ENCODE data around the gene GOLGA8K.
"Not testable (repeated sequence)": the region's sequence is repeated elsewhere in the genome, so short reads cannot be mapped to it uniquely, and the experiment has no call there.

The GOLGA8K gene, protein sequence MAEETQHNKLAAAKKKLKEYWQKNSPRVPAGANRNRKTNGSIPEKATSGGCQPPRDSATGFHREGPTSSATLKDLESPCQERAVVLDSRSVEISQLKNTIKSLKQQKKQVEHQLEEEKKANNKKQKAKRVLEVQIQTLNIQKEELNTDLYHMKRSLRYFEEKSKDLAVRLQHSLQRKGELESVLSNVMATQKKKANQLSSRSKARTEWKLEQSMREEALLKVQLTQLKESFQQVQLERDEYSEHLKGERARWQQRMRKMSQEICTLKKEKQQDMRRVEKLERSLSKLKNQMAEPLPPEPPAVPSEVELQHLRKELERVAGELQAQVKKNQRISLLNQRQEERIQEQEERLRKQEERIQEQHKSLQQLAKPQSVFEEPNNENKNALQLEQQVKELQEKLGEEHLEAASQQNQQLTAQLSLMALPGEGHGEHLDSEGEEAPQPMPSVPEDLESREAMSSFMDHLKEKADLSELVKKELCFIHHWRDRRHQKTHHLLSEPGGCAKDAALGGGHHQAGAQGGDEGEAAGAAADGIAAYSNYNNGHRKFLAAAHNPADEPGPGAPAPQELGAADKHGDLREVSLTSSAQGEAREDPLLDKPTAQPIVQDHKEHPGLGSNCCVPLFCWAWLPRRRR

DNA sequence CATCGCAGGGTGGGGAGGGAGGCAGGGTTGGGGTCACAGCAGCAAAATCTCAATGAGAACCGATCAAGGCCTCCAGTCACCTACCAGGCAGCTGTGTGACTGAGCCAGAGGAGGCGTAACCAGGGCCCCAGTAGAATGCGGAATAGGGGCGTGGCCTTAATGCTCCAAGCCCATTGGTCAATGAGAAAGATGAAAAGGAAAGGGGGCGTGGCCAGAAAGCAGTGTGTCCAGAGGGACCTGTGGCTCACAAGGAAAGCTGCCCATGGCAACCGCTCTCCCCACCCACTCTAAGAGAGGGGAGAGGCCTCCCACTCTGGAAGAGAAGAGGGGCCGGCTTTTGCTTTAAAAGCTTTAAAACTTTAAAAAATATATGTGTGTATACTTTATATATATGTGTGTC is at the start of gene GOLGA8K:
GOLGA8K (minus strand) TSS at position 101 of the 400 bp plus-strand sequence; CDS start at position 3, 98 bp downstream.
- not testable (repeated sequence) for DNase-seq

DNA sequence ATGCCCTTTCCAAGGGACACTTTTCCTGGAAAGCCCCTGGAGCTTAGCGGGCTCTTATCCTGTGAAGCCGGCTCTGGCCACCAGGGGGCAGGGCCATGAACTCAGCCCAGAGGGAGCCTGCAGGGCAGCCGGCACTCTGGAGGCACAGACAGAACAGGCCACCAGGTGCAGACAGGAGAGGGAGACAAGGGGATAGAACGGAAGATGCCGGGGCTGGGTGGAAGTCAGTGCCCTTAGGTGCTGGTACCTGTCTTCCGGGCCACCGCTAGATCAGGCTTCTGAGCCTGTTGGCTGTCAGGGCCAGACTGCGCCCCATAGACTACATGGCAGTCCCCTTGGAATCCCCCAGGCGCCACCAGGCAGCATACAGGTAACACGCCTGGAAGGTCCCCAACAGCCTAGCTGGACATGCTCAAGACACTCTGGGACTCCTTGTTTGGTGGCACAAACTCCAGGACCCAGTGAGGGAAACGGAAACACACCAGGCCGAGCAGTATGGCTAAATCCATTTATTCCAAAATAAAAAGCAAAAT is 37.4 kb upstream of the GOLGA8K start:
- not testable (repeated sequence) for DNase-seq

DNA sequence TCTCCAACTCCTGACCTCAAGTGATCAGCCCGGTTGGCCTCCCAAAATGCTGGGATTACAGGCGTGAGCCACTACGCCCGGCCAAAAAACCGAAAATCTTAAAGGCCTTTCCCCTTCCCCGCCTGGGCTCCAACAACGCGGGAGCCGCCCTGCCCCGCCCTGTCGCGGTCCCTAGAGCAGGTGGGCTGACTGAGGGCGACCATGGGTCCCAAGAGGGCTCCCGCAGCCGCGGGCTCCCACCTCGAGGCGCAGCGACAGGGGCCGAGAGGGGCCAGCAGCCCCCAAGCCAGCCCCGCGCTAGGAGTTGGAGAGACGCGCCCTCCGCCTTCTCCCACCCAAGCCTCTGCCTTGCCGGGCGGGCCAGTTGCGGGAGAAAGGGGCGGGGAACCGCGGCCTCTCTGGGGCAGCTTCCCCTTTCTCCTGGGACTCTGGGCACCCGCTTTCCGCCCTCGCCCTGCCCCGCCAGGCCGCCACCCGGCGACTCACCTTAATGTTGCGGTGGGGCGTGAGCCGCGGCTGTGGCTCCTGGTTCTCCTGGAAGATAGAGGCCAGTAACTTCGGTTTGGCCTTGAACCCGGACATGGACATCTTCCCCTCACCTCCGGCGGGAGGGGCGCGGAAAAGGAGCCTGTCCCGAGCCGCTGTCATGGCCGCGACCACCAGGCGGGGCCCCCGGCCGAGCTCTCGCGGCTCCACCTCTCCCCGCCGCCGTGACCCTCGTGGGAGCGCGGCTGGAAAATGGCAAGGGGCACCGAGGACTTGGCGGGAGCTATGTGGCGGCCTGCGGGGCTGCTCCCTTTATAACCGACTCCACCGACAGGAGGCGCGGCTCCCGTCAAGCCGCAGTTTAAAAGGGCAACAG is 31.2 kb upstream of the GOLGA8K start:
- not testable (repeated sequence) for DNase-seq

DNA sequence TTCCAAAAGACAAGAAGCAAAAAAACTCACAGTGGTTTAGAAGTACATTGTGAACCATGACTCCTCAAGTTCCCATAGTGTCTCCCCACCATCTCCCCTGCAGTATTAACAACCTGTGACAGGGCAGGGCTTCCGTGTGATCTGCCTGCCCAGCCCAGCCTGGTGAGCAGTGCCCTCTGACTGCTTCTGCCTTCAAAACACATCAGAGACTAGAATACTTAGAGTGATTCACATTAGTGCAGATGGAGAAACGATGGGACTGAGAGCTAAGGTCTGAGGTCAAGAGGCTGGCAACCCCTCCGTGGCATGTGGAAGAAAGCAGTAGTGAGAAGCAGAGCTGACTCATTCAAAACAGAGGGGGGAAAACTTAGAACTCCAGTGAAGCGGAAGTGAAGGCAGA is 24.5 kb upstream of the GOLGA8K start:
- not testable (repeated sequence) for DNase-seq

DNA sequence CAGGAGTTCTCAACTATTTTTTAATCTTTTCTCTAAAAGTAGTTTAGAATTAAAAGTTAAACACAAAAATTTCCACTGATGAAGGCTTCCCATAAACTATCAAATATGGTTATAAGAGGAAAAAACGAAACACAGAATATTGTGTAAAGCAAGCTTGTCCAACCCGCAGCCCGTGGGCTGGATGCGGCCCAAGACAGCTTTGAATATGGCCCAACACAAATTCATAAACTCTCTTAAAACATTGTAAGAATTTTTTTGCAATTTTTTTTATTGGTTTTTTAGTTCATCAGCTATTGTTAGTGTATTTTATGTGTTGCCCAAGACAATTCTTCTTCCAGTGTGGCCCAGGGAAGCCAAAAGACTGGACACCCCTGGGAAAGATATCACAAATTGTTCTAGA is 23.4 kb upstream of the GOLGA8K start:
- DNase-seq = not testable (repeated sequence)

DNA sequence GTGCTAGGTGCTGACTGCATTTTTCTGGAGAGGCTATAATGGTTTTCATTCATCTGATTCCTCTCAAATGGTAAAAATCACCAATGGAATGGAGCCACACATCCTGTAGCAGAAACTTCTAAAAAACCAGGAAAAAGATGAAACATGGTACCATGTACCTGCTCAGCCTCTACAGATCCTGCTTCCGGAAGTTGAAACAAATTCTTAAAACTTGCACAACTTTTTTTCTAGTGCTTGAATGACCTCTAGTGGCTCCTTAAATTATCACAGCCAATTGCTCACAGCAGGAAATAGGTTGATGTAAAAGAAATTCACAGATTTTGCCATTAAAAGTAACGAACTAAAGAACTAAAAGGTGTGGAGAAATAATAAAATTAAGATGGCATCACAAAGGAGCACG is 4.8 kb upstream of the GOLGA8K start:
- DNase-seq = not testable (repeated sequence)

DNA sequence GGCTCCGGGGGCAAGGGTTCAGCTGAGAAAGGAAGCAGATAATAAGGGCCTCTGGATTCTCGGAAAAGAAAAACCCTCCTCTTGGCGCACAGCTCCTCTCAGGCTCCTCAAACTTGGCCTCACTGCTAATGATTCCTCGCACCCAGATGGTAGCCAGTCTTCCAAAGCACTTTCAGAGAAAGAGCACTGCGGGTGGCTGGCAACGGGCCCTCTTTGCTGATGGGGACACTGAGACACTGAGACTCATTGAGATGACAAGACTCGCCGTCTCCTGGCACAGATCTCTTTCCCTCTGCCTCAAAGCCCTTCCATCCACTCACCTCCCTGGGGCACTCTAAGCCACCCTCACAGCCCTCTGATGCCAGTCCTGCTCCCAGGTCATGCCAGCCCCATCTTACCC is 6.6 kb downstream of the GOLGA8K start:
- DNase-seq = not testable (repeated sequence)

DNA sequence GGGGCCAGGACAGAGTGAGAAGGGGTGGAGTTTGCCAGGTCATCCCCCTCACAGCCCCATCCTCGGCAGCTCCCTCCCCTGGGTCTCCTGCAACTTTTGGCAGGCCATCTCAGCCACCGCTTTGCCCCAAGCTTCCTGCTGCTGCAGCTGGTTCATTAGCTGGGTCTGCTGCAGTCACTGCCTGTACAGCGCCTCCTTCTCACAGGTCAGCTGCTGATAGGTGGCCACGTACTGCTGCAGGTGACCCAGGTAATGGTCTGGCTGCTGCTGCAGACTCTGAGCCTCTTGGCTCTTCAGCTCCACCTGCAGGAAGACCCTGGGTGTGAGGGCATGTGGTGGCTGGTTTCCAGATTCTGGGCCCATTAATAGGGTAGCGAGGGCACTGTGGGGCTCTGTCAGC is 8.3 kb downstream of the GOLGA8K start:
- DNase-seq = not testable (repeated sequence)

DNA sequence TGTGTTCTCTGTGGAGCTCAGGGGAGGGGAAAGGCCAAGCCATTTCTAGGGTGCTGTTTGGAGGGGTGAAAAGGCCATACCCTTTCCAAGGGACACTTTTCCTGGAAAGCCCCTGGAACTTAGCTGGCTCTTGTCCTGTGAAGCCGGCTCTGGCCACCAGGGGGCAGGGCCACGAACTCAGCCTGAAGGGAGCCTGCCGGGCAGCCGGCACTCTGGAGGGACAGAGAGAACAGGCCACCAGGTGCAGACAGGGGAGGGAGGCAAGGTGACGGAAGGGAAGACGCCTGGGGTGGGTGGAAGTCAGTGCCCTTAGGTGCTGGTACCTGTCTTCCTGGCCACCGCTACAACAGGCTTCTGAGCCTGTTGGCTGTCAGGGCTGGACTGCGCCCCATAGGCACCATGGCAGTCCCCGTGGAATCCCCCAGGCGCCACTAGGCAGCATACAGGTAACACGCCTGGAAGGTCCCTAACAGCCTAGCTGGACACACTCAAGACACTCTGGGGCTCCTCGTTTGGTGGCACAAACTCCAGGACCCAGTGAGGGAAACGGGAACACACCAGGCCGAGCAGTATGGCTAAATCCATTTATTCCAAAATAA is 14.9 kb downstream of the GOLGA8K start:
- not testable (repeated sequence) for DNase-seq

DNA sequence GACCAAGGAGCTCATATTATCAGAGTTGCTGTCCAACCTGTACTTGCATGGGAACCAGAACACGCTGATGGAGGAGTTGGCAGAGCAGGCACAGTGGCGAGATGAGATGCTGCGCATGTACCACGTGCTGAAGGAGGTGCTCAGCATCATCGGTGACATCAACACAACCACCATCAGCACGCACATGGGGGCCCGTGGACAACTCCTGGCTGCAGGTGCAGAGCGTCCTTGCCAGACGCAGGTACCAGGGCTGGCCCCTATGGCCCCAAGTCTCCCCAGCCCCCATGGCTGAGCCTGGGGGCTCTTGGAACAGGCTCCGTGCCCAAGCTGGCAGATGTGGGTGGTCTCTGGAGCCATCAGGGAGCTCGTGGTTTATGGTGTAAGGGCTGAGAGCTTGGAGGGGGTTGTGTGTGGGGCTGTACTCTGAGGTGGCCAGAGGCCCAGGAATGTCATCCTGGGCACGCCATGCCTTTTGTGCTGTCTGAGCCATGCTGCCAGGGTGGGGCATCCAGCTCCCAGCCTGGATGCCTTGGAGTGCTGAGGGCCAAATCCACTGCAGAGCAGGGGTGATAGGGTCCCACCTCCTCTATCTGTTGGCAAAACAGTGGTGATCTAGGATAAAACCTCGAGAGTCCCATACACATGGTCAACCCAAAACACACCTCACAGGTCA is 17.1 kb downstream of the GOLGA8K start:
- not testable (repeated sequence) for DNase-seq

DNA sequence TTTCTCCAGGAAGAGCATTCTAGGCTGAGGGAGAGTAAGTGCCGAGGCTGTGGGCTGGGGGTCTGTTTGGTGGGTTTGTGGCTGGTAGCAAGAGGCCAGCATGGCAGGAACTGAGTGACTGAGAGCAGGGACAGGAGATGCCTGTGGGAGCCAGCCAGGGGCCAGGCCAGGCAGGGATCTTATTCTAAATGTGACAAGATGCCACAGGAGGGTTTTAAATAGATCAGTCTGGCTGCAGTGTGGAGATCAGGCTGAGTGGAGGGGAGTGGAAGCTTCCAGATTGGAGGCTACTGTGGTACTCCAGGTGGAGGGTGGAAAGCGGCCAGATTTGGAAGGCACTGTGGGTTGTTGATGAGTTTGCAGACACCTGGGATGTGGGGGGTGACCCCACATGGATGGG is 28.9 kb downstream of the GOLGA8K start:
- not testable (repeated sequence) for DNase-seq

DNA sequence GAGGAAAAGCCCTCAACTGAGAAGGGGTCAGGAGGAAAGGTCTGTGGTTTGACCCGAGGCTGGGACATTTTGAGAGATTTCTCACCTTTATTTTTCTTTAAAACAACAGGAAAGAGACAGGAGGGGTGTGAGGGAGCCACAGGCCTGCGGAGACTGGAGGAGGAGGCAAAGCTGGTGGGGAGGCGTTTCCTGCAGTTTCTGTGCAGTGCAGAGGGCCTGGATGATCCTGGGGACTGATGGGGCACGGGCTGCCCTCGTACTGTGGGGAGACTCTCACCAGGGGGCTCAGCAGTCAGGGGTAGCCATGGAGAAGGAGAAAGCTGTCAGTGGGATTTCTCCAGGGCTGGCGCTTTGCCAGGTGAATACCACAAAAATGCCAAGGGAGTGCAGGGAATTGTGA is 29.4 kb downstream of the GOLGA8K start:
- not testable (repeated sequence) for DNase-seq

DNA sequence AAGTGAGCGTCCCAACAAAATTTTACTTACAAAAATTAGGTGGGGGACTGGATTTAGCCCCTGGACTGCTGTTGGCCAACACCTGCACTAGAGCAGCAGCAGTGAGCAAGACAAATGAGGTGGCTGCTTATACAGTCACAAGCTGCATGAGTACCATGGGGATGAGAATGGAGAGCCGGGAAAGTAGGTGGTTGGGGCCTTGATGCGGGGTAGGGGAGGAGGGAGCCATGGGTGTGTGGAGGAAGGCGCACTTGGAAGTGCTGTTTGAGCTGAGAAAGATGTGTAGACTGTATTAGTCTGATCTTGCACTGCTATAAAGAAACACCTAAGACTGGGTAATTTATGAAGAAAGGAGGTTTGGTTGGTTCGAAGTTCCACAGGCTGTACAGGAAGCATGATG is 31.0 kb downstream of the GOLGA8K start:
- not testable (repeated sequence) for DNase-seq

DNA sequence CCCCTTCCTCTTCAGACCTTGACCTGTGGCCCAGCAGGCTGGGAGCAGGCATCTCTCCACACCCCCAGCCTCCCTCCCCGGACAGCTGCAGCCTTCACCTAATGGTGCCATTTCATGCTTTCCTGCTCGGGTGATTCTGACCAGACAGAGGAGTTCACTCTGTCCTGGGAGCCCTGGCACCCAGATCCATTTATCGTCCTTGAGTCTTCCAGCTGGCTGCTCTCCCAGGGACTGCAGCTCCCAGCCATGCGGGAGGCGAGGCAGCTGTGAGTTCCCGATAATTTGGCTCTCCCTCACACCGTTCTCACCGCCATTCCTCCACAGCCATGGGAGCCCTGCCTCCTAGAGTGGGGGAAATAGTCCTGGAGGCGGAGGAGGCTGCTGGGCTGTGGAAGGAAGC is 32.6 kb downstream of the GOLGA8K start:
- DNase-seq = not testable (repeated sequence)

DNA sequence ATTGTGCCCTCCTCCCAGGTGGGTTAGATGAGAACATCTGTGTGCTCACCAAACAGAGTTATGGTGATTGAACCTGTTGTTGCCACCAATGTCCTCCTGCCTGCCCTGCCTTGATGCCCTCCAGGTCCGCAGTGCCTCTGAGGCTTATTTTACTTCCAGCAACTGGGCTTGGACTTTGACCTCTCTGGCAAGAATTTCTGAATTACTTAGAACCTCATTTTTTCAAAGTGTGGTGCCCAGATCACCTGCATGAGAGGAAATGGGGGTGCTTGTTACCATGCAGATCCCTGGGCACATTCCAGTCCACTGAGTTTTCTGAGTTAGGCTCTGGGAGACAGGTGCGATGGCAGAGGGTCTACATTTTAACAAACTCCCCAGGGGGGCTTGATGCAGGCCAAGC is 33.0 kb downstream of the GOLGA8K start:
- DNase-seq = not testable (repeated sequence)

DNA sequence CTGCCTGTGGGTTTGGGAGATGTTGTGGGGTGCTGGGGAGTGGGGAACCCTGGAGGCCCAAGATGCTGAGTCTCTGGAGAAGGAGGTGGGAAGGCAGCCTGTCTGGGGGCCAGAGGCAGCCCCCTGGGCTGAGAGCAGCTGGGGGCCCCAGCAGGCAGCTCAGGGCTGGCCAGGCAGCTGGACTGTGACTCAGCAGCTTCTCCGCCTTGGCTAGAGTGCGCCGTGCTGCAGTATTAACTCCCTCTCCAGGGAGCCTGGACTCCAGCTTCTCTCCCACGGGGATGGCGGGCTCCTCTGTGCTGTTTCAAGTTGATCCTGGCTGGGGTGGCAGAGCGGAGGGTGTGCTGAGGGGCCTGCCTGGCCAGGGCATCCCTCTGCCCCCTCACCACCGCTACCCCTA is 36.6 kb downstream of the GOLGA8K start:
- not testable (repeated sequence) for DNase-seq

DNA sequence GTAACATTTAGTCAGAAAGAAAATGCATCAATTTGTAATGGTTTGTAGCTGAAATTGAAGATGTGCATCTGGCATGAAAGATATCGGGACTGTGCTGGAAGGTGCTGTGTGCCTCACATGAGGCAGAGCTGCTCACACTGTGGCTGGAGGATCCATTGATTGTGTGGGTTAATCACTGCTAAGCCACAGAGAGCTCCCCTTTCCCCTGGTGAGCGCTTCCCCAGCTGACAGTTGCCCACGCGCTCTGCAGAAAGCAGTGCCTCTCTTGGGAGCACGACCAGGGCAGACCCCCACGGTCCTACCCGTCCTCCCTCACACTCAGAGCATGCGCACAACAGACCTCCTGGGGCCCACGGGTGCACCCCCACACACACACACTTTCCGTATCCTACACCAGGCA is 37.1 kb downstream of the GOLGA8K start:
- DNase-seq = not testable (repeated sequence)

DNA sequence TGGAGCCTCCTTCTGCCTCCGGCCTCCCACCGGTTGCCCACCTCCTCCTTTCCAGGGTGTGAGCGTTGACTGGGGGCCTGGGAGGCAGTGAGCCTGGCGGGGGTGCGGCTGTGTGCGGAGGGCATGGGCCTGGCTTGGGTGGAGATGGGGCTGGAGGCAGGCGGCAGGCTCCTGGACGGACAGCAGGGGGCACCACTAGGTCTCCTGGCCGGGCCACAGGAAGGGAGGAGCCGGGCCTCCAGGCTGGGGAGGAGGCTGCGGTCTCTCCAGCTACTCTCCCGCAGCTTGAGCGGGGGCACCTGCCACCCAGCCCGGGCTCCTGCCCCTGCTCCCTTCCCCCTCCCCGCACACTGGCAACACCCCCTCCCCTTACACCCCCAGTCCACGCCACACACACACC is 38.1 kb downstream of the GOLGA8K start:
- DNase-seq = not testable (repeated sequence)

DNA sequence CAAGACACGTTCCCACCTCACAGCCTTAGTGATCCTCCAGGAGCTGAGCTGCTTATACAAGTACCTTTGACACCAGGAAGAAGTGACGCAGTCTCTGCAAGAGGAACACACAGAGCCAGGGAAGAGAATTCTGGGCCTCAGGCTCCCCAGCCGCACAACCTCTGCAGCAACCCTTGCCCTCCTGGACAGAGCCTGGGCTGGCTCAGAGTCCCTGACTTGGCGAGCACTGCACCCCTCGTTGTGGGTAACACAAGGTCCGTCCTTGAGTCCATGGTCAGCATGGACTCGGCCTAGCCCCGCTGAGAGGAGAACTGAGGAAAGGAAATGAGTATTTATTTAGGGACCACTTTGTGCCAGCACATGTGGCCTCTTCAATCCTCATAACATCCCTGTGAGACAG is 39.6 kb downstream of the GOLGA8K start:
- not testable (repeated sequence) for DNase-seq

DNA sequence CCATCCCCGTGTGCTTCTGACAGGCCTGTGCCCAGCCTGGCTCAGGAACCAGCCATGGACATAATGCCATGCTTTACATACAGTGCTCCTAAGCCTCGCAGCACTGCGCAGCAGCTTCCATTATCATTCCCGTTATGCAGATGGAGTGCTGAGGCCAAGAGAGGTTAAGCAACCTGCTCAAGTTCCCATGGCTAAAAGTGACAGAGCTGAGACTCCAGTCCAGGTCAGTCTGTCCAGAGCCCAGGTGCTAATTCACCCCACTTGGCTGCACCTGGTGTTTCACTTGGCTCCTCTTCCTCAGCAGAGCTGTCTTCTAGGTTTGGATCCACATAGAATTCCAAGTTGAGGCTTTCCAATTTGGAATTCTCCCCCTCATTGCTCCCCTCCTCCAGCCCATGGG is 41.4 kb downstream of the GOLGA8K start:
- DNase-seq = not testable (repeated sequence)

DNA sequence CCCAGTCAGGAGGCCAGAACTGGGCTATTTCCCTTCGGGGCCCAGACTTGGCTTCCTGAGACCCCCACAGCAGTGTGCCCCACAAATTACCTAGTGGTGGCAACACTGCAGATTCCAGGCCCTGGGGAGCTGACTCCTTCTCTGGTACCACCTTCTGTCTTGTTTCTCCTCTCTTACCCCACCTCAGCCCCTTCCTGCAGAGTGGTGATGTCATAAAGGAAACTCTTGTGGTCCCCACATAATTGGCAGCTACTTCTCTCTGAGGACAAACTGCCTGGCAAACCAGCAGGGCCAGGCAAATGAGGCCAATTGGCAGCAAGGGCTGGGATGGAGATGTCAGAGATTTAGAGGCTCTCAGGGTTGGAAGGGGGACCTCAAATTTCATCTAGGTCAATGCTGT is 44.6 kb downstream of the GOLGA8K start:
- DNase-seq = not testable (repeated sequence)

DNA sequence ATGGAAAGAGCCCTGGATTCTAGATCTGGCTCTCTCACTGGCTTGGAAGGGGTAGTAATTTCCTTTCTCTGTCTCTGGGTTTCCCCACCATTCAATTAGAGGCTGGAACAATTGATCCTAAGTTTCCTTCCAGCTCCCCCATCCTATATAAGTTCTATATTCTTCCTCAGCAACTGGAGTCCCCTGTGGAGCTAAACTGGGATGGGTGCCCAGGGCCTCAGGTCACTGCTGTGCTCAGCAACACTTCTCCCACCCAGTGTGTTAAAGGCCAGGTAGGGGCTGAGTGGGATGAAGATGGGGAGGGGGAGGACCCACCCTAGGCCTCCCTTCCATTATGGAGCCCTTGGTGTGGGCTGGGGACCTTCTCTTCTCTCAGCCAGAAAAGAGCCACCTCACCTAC is 46.2 kb downstream of the GOLGA8K start:
- not testable (repeated sequence) for DNase-seq
